ENCODE measurements around the gene MTNR1A.

The MTNR1A gene

GRCh38 chr4:186486172-186486571 is 69.2 kb downstream of the MTNR1A start:
- DNase-seq (ENCODE audit: low read depth): no peak

DNA sequence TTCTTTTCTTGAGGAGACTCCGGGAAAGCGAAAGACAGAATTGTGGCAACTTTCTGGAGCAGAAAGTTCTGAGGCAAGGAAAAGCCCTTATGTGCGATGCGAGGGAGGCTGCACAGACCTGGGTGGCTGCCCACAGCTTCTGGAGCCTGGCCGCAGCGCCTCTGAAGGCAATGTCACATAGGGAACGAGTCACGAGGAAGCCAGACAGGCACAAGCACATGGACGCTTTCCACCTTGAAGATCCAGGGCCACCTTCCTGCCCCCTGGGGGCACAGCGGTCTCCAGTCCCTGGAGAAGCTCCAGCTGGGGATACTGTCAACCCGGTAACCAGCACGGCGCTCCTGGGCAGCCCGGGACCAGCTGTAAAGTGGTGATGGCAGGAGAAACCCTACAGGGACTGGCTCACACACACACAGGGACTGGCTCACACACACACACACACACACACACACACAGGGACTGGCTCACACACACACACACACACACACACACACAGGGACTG is 69.8 kb downstream of the MTNR1A start:
- DNase-seq (ENCODE audit: low read depth): no peak

GRCh38 chr4:186485150-186485549 is 70.2 kb downstream of the MTNR1A start:
- no peak for DNase-seq (ENCODE audit: low read depth)

DNA sequence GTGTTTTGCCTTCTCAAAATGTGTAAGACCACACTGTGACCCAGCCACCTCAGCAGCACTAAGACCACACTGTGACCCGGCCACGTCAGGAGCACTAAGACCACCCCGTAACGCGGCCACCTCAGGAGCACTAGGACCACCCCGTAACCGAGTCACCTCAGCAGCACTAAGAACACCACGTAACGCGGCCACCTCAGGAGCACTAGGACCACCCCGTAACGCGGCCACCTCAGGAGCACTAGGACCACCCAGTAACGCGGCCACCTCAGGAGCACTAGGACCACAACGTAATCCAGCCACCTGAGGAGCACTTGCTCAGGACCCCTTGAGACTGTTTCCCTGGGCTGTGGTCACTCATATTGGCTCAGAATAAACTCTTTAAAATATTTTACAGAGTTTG is 71.7 kb downstream of the MTNR1A start:
- no peak for DNase-seq (ENCODE audit: low read depth)
